ENCODE data around the gene SELENOV. TPM values are rescaled to one million over a fixed set of nuclear protein-coding genes. Genes with fewer than 3 reads are reported as not detected.

Gene SELENOV
- total and polyA plus RNA-seq, 9 of the 15 experiments (the other 6 are each of a cell fraction or from before 2014, with no cell fraction given): 0.04 to 0.09 (median 0.06) TPM; not detected in 4

- Histone ChIP-seq H3K36me3 (ENCODE audit: control insufficient read depth, insufficient read depth, low read length) (no peaks in the 10 kb centered on the region), H3K79me2 (ENCODE audit: control insufficient read depth, insufficient read depth, low read length) (no peaks in the 10 kb centered on the region), H3K27me3 (ENCODE audit: control insufficient read depth in 2 of 2, insufficient read depth in 2 of 2, low read length in 2 of 2) (peaks cover 4 to 19% of the 10 kb centered on the region in 2 experiments; a peak in 4 of 5 replicates), H2AFZ (ENCODE audit: low read depth, low read length) (peak overlapping the region; percentile 96), H4K20me1 (replicated peaks; ENCODE audit: control insufficient read depth, insufficient read depth, low read length) (no peaks in the 10 kb centered on the region), H3K4me1 (replicated peaks in 1 of 2; ENCODE audit: control insufficient read depth in 2 of 2, insufficient read depth in 2 of 2, low read length in 2 of 2) (peaks cover 21 to 30% of the 10 kb centered on the region in 2 experiments; a peak in 4 of 5 replicates), H3K9me3 (replicated peaks; ENCODE audit: control insufficient read depth, insufficient read depth, low read depth, low read length) (no peaks in the 10 kb centered on the region), H3K9ac (ENCODE audit: insufficient read depth in 1 of 2, low read depth in 2 of 2, low read length in 2 of 2) (peak overlapping the region; percentile 50 to 84; a peak in 3 of 4 replicates), H3K4me3 (peak overlapping the region; percentile 34), H3K9me1 (ENCODE audit: control insufficient read depth, insufficient read depth, low read length) (no peaks in the 10 kb centered on the region), H3K27ac (ENCODE audit: extremely low read depth, low read depth, low read length) (peak overlapping the region; percentile 60; the same call in 2 of the 3 replicates), H3K4me2 (ENCODE audit: insufficient read depth, low read length) (peak overlapping the region; percentile 83)
- ATAC-seq (peak; percentile 69), FAIRE-seq (peak; percentile 79), DNase-seq (ENCODE audit: extremely low read depth in 1 of 4, low spot score in 3 of 4) (peak in 2 of 4 experiments; percentile 54 to 64)
- in situ Hi-C loops (cut with MboI): no loop called here
- CTCF ChIA-PET (ENCODE audit: low intra/inter-chr PET ratio): interaction anchor here (0.5 kb wide), 1 partner anchor 73 kb away, joined by 3 read pairs; no protein-coding TSS in a partner anchor
- TF ChIP-seq NKRF (IDR thresholded peaks at IDR 0.05; ENCODE audit: borderline replicate concordance) (no peak), PBX2 (CRISPR knock-in tag; IDR thresholded peaks at IDR 0.05; ENCODE audit: low read depth) (no peak), PBX2 (tag; conservative IDR thresholded peaks at IDR 0.05; ENCODE audit: low read depth) (no peak), NR2C2 (CRISPR knock-in tag; IDR thresholded peaks at IDR 0.05) (no peak), NR2C2 (tag; IDR thresholded peaks at IDR 0.05) (peak; percentile 34; the same call in 1 of the 2 replicates)
- intact Hi-C loops (cut with micrococcal nuclease): no loop called here
- POLR2A ChIA-PET: interaction anchor here (0.6 to 1.5 kb wide), 3 partner anchors 9 to 379 kb away, joined by 3 to 5 read pairs (median 5); partner anchors contain the start of gene RPS16
- WGBS (ENCODE audit: insufficient coverage, low coverage, missing lambda C conversion rate): 37% methylated on average over 5 of the region's 5 CpGs
- no TSS peak for BruUV-seq (replicated peaks)
These were observed 3.5 kb downstream of the SELENOV start for GRCh38 chr19:39518458-39518857.

Data from K562 (cell line).